ENCODE data around the gene ALKBH1.

DNA sequence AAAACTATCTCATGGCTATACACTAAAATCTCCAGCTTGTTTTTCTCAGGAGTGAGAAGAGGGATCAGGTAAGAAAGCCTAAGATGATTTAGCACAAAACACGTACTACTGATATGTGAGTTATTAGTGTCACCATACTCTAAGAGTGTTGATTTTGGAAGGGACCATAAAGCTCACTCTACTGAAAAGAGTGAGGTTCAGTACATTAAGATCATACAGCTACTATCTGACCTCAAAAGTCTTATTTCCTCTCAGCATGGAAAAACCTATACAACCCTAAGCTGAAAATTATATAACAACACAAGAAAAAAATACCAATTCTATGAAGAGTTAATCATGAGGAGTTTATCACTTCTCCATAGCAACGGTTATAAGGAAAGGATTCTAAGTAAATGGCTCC is 33.6 kb upstream of the ALKBH1 start:
- no peak for TF ChIP-seq EZH2 (optimal IDR thresholded peaks at IDR 0.05; ENCODE audit: low read depth, low read length)
- TF ChIP-seq, protein P1, sequence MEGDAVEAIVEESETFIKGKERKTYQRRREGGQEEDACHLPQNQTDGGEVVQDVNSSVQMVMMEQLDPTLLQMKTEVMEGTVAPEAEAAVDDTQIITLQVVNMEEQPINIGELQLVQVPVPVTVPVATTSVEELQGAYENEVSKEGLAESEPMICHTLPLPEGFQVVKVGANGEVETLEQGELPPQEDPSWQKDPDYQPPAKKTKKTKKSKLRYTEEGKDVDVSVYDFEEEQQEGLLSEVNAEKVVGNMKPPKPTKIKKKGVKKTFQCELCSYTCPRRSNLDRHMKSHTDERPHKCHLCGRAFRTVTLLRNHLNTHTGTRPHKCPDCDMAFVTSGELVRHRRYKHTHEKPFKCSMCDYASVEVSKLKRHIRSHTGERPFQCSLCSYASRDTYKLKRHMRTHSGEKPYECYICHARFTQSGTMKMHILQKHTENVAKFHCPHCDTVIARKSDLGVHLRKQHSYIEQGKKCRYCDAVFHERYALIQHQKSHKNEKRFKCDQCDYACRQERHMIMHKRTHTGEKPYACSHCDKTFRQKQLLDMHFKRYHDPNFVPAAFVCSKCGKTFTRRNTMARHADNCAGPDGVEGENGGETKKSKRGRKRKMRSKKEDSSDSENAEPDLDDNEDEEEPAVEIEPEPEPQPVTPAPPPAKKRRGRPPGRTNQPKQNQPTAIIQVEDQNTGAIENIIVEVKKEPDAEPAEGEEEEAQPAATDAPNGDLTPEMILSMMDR (IDR thresholded peaks at IDR 0.05; ENCODE audit: low read length) = no peak

Measured in MM.1S (cell line).